ENCODE data around the gene TMEM179.

Gene TMEM179

DNA sequence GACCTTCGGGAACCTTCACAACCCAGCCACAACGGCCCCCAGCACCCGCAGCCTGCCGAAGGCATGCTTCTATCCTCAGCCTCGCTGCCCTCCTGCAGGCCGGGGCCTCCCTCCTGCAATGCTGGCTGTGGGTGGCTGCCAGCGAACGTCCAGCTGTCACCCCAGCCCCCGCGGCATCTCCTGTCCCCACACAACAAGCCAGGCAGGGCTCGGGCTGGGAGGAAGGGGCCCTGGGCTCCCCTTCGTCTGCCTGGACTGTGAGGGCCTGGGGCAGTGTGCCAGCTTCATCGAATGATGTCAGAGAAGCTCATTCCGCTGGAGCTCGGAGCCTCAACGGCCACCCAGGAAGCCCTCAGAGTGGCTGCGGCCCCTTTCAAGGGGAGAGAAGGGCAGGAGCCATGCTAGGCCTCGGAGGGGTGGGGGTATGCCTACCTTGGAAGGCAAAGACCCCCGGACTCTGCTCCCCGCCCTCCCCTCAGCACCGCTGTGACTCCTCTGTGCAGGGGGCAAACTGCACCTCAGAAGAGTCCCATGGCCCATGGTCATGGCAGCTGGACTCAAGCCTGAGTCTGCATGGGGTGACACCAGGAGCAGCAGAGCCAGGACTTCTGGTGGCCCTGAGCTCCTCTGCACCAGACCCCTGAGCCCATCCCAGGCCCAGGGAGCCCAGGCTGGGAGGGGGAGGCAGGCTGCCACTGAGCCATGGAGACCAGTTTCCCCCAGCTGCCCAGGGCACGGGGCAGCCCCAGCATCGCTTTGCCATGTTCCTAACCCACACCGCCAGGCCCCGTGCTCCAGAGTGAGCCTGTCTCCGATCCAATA, 49.8 kb downstream of the TMEM179 start:
- CTCF ChIA-PET = interaction anchor here (2.4 kb wide), 1 partner anchor 9 kb away, joined by 8 read pairs; no protein-coding TSS in a partner anchor
- POLR2A ChIA-PET = no interaction called here

DNA sequence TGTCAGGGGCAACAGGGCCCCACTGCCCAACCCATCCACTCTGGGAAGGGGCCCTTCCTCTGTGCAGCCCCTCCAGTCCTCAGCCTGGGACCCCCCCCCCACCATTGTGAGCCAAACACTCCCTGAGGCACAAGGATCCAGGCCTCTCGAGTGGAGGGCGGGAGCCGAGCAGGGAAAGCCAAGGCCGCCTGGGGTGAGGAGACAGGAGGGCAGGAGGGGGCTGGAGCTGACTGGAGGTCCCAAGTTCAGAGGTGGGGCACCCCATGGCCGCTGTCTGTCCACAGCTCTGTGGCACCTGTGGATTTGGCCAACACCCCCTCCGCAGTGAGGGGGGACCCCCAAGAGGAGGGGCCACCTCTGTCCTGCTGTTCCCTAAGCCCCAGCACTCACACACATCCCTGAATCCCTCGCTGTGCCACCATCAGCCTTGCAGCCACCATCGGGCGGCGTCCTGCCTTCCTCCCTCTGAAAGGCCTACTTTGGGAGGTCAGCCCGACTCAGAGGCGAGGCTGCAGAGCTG, 50.4 kb downstream of the TMEM179 start:
- POLR2A ChIA-PET = no interaction called here
- CTCF ChIA-PET = interaction anchor here (2.4 kb wide), 1 partner anchor 10 kb away, joined by 8 read pairs; no protein-coding TSS in a partner anchor
- TF ChIP-seq, protein P1, sequence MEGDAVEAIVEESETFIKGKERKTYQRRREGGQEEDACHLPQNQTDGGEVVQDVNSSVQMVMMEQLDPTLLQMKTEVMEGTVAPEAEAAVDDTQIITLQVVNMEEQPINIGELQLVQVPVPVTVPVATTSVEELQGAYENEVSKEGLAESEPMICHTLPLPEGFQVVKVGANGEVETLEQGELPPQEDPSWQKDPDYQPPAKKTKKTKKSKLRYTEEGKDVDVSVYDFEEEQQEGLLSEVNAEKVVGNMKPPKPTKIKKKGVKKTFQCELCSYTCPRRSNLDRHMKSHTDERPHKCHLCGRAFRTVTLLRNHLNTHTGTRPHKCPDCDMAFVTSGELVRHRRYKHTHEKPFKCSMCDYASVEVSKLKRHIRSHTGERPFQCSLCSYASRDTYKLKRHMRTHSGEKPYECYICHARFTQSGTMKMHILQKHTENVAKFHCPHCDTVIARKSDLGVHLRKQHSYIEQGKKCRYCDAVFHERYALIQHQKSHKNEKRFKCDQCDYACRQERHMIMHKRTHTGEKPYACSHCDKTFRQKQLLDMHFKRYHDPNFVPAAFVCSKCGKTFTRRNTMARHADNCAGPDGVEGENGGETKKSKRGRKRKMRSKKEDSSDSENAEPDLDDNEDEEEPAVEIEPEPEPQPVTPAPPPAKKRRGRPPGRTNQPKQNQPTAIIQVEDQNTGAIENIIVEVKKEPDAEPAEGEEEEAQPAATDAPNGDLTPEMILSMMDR (IDR thresholded peaks at IDR 0.05; ENCODE audit: control extremely low read depth, extremely low read depth, low read depth, missing control alignments) = no peak
- DNase-seq (ENCODE audit: extremely low spot score) = no peak

More for the DNA sequence above, 49.8 kb downstream of the TMEM179 start:
- no peak for DNase-seq (ENCODE audit: extremely low spot score)
- TF ChIP-seq, protein P1 (IDR thresholded peaks at IDR 0.05; ENCODE audit: control extremely low read depth, extremely low read depth, low read depth, missing control alignments) = no peak

DNA sequence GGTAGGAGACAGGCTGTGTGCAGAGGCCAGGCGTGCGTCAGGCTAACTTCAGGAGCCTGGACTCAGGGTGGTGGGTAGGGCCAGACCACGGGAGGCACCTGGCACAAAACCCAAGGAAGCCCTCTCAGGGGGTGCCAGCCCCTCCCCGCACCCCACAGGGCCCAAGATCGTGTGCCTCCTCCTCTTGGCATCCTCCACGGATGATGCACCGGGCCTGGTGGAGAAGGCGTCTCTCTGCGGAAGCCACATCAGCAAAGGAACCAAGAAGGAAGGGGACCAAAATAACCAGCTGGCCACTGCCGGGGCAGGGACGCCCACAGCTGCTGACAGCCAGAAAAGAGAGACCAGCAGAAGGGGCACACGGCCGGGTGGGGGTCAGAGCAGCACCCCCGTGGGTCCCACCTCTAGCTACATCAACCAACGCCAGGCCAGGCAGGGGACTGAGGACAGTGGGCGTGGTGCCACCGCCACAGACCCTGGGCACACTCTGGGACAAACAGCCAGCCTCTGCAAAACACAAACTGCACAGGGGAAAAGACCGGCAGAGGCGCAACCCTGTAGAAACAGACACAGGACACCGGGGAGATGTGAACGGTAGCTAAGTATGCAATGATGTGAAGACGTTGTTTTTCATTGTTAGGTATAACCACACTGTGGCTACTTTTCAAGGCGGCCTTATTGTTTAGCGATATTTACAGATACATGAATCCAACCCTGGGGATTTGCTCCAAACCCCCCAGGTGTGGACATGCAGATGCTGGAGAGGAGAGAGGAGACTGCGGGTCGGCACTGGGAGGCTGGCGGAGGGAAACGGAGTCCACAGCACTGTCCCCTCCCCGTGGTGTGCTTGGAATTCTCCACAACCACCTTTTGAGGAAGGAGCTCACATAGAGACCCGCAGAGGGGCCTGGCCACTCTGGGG, 51.1 kb downstream of the TMEM179 start:
- DNase-seq (ENCODE audit: extremely low spot score) = no peak
- ChIA-PET POLR2A (no interaction called here), CTCF (no interaction called here)
- TF ChIP-seq, protein P1 (IDR thresholded peaks at IDR 0.05; ENCODE audit: control extremely low read depth, extremely low read depth, low read depth, missing control alignments) = no peak

DNA sequence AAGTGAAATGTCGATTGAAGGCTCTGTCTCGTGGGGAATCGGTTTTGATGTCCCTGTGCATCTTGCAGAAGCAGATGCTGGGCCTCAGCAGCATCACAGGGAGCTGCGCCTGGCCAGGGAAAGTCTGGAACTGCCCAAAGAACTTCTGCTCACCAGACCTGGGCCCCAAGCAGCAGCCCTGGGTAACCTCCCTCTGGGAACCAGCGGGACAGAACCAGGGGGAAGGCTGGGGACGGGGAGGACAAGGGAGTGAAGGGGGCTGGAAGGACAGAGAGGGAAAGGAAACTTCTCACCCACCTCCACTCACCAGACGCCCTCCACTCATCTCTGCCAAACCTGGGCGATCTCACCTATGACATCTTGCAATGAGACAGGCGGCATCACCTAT, 51.8 kb downstream of the TMEM179 start:
- no peak for DNase-seq (ENCODE audit: extremely low spot score)
- POLR2A ChIA-PET = no interaction called here
- CTCF ChIA-PET = no interaction called here
- TF ChIP-seq, protein P1 (IDR thresholded peaks at IDR 0.05; ENCODE audit: control extremely low read depth, extremely low read depth, low read depth, missing control alignments) = no peak

DNA sequence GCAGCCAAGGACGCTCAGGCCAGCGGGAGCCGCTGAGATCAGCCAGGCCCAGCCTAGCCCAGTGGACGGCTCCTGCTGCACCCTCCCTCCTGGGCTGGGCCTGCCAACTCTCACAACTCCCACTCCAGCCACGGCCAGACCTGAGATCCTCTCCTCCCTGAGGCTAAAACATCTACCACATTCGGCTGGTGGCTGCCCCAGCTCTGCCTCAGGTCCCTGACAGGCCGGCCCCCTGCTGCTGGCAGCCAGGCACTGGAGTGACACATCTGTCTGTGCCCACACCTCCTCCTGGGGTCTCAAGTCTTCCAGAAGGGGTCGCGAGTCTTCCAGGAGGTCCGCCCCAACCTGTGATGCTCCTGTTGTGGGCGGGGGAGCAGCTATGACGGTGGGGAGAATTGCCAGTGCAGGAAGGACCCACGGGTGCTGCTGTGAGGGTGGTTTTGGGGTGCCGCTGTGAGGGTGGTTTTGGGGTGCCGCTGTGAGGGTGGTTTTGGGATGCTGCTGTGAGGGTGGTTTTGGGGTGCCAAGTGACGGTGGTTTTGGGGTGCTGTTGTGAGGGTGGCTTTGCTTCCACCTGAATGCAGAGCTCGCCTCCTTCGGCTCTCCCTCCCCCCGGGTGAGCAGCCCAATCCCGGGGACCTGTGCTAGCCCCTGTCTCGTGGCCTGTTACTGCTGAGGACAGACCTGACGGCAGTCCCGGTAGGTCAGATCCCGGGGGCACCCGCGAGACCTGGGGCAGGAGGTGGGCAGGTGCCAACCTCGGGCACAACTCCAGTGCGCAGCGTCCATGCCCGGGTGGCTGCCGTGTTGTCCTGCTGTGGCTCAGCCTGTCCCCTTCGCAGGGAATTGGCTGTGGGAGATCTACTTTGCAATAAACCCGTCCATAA, 52.5 kb downstream of the TMEM179 start:
- DNase-seq (ENCODE audit: extremely low spot score) = no peak
- ChIA-PET POLR2A (no interaction called here), CTCF (no interaction called here)
- TF ChIP-seq, protein P1 (IDR thresholded peaks at IDR 0.05; ENCODE audit: control extremely low read depth, extremely low read depth, low read depth, missing control alignments) = no peak
